ENCODE results near the gene DNM2.
"Not testable (repeated sequence)": the region's sequence is repeated elsewhere in the genome, so short reads cannot be mapped to it uniquely, and the experiment has no call there.

DNM2 gene

DNA sequence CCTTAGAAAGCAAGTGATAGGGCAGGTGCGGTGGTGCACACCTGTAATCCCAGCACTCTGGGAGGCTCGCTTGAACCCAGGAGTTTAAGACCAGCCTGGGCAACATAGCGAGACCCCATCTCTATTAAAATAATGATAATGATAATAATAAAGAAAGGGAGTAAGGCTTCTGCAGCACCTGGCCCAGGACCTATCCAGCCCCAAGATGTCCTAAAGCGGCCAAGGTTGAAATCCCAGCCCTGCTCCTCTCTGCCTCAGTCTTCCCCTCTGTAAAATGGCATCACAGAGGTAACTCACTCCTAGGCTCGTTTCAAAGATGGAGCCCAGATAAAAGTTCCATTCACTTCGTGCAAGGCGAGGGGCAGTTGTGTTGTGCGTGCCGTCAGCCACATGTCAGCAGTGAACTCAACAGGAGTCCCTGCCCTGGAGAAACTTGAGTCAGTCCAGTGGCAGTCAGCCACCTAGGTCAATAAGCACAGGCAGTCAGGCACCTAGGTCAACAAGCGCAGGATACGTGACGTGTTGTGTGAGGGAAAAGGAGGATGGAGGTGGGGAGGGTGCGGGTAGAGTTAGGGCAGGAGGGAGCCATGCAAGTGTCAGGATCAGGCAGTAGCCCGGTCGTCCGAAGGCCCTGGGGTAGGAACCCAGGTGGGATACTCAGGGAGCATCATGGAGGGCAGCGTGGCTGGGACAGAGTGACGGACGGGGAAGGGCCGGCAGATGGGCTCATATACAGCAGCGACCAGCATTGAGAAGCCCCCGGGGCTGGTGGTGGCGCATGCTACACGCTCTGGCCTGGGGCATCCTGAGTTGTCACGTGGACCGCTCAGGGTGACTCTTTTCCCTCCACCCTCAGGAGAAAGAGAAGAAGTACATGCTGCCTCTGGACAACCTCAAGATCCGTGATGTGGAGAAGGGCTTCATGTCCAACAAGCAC, 101.5 kb downstream of the DNM2 start:
- no peak for DNase-seq

DNA sequence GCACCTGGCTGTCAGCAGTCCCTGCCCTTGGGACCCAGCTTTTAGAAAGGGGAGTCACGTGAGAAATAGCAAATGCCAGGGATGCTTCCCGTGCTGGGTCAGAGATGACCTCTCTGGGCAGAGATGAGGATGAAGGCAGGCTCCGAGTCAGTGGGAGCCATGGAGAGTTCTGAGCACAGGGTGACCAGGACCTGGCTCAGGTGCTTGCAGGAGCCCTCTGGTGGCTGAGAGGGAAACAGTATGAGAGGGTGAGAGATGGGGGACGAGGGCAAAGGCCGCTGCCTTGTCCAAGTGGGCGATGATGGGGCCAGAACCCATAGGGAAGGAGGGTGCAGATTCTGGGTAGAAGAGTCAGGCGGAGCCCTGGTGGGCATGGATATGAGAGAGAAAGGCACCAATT, 102.3 kb downstream of the DNM2 start:
- DNase-seq, result no peak

DNA sequence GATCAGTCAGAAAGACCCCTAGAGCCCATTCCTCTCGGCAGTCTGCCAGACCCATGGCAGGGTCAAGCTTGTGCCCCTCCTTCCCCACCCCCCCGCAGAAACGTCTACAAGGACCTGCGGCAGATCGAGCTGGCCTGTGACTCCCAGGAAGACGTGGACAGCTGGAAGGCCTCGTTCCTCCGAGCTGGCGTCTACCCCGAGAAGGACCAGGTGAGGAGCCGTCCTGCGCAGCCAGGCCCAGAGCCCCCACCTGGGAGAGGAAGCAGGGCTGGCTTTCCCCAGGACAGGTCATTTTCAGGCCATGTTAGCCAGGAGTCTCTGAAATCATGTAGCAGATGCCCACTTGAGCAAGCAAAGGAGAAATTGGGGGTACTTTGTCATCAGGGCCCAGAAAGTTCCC, 105.8 kb downstream of the DNM2 start:
- no peak for DNase-seq

DNA sequence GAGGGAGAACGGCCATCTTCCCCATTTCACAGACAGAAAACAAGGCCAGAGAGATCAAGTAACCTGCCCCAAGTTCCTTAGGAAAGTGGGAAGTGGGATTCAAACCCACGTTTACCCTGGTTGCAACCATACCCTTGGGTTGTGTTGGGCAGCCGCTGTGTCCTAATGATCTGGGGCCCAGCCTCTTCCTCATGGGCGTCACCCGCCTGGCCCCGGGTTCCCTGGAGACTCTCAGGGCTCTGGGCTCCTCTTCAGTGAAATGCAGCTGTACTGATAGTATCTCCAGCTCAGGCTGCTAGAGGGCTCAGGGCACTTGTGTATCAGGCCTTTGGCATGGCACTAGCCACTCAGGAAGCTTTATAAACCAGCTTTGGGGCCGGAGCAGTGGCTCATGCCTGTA, 108.4 kb downstream of the DNM2 start:
- DNase-seq, result no peak

DNA sequence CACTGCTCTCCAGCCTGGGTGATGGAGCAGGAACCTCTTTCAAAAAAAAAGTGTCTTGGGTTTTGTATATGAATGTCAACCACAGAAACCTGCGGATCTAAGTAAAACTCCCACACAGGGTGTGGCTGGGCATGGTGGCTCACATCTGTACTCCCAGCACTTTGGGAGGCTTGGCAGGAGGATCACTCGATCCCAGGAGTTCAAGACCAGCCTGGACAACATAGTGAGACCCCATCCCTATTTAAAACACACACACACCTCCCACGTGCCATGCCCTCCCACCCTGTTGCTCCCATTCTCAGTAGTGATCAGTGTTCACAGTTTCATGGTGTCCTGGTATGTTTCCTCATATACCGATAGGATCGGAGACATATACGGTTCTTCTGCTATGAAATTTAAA, 109.0 kb downstream of the DNM2 start:
- DNase-seq, result no peak

DNA sequence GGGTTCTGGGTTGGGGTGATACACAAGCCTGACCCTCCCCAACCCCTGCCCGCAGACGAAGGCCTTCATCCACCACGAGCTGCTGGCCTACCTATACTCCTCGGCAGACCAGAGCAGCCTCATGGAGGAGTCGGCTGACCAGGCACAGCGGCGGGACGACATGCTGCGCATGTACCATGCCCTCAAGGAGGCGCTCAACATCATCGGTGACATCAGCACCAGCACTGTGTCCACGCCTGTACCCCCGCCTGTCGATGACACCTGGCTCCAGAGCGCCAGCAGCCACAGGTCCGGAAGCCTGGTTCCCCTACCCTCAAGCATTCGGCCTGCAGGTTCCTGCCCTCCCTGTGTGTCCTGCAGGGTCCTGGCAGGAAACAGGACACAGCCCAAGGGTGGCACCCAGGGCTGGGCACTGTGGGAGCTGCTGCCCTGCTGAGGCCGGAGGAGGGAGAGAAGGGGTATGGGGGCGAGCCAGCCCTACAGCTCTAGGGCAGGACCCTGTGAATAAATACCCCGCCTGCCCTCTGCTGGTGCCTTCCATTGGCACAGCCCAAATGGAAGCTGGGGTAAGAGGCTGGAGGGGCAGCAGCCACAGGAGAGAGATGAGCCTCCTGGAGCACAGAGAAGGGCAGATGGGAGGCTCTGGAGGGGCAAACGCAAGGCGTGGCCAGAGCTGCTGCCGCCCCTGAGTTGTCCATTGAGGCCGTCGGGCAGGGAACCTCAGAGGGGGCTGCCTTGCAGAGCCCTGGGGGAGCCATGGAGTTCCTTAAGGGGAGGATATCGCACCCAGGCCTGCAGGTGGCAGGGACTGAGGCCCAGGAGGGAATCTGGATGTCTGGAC, 111.3 kb downstream of the DNM2 start:
- no peak for DNase-seq

DNA sequence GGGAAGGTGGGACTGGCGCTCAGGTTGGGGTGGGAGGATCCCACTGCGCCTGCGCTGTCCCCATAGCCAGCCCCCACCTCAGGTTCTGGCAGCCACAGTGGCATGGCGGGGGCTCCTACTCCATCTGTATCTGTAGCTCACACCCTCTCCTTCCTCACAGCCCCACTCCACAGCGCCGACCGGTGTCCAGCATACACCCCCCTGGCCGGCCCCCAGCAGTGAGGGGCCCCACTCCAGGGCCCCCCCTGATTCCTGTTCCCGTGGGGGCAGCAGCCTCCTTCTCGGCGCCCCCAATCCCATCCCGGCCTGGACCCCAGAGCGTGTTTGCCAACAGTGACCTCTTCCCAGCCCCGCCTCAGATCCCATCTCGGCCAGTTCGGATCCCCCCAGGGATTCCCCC, 112.1 kb downstream of the DNM2 start:
- DNase-seq, result no peak

DNA sequence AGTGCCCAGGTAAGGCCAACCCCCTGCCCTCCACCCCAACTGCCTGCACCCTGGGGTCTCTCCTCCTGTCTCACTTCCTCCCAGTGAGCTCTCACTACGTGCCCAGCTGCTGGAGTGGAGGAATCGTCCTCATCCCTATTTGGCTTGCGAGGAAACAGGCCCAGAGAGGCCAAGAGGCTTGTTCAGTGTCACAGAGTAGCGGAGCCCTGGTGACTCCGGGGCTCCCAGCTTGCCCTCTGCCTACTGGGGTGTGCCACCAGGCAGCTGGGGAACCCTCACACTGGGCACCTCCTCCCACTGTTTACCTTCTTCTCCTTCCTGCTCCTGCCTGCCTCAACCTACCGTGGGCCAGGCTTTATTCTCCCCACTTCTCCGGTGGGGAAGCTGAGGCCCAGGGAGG, 112.5 kb downstream of the DNM2 start:
- no peak for DNase-seq

DNA sequence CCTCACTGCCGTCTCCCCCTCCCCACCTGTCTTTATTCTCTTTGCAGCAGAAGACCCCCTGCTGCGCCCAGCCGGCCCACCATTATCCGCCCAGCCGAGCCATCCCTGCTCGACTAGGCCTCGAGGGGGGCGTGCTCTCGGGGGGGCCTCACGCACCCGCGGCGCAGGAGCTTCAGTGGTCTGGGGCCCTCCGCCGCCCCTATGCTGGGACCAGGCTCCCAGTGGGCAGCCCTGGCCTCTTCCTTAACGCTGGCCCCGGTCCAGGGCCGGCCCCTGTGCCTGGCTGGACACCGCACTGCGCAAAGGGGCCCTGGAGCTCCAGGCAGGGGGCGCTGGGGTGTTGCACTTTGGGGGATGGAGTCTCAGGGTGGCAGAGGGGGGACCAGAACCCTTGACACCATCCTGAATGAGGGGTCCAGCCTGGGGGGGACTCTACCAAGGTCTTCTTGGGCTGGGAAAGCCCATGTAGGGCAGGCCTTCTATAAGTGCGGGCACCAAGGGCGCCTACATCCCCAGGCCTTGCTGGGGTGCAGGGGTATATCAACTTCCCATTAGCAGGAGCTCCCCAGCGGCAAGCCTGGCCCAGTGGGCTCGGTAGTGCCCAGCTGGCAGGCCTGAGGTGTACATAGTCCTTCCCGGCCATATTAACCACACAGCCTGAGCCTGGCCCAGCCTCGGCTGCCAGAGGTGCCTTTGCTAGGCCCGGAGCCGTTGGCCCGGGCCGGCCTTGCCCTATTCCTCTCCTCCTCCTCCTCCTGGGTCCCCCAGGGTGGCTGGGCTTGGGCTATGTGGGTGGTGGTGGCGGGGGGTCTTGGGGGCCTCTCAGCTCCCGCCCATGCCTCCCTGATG, 113.3 kb downstream of the DNM2 start:
- DNase-seq, result no peak

DNA sequence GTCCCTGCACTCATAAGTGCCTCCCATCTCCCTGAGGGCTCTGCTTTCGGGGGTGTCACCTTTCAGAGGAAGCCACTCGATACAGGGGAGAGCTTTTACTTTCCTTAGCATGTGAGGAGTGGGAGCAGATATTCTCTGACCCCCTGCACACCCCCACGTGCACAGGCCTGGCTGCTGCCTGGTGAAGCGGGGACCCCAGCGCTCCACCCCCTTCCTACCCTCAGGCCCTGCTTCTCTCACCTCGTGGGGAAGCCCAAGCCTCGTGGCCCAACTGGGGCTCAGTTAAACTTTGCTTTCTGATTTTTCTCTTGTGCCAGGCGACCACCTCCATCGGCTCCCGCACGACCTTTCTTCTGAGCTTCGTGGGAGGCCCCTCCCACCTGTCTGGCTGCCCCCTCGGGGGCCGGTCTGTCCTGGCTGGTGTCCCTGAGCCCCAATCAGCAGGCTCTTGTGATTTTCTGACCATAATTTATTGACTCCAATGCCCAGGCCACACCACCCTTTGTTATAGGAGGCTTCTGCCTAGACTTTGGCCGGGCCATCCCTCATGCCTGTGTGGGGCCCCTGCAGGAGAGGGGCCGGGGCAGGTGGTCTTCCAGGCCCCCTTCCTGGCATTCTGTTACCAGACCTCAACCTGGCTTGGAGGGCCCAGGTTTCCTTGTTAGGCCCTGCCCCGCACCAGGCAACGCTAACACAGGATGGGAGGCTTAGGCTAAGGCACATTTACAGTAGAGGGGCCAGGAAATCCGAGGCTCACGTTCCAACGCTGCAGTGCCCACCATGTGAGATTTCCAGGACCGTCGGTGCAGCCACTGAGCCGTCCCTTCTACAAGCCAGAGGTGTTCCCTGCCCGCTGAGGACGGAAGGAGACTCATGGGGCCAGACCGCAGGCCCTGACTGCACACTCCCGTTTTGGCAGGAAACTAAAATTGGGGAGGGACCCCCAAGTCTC, 114.4 kb downstream of the DNM2 start:
- DNase-seq, result no peak

DNA sequence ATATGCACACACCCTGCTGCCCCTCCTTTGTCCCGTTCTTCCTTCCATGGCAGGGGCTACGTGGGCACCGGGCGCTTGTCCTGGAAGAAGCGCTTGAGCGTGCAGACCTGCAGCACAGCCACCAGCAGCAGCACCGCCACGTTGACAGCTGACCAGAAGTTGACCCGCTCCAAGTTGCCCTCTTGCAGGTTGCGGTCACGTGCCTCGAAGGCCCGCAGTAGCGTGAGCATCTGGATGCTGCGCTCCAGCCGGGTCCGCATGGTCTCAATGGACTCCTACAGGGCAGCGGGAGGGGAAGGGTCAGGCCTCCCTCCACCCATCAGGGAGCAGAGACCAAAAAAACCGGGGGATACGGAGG, 115.0 kb downstream of the DNM2 start:
- no peak for DNase-seq

DNA sequence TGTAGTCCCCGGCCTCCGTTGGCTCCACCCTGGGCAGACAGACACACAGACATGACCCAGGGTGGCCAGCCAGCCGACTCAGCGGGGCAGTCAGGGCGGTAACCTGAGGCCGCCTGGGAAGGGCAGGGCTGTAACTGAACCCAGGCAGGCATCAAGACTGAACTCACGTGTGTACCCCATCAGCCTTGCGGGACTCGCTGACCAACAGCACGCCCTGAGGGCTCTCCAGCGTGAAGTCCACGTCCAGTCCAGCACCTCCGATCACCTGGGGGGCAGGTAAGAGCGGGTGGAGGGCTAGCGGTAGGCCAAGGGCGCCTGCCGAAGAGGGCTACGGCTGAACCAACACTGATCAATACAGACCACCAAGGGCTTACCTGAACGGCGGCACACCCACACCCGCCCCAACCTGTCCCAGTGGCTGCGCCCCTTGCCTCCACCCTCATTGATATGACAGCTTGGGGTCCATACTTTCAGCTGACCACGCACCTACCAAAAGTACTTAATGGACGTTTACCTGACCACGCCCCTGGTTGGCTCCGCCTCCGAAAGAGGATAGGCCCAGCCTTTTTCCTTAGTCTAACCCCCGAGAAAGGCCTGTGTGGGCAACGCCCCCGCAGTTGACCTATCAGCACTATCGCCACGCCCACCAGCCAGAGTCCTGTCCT, 117.3 kb downstream of the DNM2 start:
- no peak for DNase-seq

DNA sequence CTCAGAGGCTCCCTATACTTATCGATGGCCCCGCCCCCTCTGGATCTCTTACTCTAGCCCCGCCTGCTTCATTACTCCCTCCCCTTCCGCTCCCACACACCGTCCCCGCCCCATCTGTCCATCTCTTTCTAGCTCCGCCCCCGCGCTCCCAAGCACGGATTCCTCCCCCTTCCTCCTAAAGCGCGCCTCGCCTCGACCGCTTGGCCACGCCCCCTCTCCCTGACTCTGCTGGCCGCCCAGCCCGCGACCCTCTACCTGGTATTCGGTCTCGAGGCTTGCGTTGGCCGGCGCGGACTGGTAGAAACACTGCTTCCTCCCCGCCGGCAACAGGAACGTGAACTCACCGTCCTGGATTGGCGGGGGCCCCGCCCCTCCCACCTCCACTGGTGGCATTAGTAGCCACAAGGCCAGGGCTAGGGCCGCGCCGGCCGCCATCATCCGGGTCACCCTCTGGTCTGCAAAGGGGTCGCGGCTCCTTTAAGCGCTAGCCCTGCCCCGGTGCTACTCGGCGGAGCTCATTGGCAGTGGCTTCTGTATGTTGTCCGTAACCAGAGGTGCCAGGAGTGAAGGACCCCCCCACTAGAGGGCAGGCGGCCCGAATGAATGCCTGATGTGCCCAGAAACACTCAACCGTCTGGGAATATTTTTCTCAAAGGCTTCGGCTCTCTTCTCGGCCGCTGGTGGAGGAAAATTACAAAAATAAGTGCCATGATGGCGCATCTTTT, 118.0 kb downstream of the DNM2 start, which contains the start of gene TMED1:
Gene TMED1, minus strand, starts transcription at position 459 of the 725 bp plus-strand sequence. Its CDS starts 21 bp downstream, at position 438.
- peak; percentile 100 for DNase-seq

DNA sequence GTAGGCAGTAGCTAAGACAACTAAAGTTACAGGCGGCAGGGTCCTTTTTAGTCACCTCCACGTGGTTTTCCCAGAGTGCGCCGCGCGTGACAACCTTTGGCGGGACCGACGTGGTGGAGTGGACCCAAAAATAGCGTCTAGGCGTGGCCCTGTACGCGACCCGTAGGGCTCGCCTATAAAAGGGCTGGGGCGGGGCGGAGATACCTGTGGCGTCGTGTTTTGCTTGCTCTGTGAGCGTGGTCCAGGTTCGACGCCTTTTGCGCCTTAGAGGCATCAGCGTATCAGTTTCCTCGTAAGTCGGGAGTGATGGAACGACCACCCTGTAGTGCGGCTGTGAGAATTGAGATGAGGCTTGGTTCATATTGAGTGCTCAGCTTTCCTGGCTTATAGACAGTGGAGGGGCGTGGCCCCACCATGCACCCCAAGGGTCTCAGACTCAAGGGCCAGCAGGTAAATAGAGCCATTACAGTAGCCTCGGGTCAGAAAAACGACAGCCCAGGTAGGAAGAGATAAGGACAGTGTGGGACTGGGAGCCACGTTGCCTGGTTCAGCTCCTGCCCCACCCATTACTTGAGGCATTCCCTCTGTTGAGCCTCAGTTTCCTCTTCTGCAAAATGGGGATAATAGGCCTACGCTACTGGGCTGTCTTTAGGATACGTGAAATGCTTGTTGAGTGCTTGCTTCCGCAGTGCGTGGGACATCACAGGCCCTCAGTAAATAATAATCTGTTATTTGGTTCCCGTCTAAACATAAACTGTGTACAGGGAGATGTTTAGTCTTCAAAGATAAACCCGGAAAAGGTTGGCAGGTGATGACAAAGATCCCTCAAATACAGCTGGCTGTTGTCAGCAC, 118.8 kb downstream of the DNM2 start:
- DNase-seq, result peak; percentile 89

DNA sequence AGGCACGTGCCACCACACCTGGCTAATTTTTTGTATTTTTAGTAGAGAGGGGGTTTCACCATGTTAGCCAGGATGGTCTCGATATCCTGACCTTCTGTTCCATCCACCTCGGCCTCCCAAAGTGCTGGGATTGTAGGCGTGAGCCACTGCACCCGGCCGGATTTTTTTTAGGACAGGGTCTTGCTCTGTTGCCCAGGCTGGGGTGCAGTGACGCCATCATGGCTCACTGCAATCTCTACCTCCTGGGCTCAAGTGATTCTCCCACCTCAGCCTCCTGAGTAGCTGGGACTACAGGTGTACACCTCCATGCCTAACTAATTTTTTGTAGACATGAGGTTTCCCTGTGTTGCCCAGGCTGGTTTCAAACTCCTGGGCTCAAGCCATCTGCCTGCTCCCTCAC, 119.8 kb downstream of the DNM2 start:
- DNase-seq, result not testable (repeated sequence)

DNA sequence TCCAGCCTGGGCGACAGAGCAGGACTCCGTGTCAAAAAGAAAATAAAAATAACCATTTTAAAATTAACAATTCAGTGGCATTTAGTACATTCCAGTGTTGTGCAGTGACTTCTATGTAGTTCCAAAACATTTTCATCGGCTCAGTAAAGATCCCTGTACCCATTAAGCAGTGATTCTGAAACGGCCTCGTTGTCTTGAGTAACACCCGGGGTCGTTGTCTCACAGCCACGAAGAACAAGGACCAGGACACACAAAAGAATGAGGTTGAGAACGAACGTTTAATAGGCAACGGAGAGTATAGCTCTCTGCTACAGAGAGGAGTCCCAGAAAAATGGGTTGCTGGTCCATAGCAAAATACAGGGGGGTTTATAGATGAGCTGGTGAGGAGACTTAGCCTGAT, 120.5 kb downstream of the DNM2 start:
- DNase-seq, result no peak

DNA sequence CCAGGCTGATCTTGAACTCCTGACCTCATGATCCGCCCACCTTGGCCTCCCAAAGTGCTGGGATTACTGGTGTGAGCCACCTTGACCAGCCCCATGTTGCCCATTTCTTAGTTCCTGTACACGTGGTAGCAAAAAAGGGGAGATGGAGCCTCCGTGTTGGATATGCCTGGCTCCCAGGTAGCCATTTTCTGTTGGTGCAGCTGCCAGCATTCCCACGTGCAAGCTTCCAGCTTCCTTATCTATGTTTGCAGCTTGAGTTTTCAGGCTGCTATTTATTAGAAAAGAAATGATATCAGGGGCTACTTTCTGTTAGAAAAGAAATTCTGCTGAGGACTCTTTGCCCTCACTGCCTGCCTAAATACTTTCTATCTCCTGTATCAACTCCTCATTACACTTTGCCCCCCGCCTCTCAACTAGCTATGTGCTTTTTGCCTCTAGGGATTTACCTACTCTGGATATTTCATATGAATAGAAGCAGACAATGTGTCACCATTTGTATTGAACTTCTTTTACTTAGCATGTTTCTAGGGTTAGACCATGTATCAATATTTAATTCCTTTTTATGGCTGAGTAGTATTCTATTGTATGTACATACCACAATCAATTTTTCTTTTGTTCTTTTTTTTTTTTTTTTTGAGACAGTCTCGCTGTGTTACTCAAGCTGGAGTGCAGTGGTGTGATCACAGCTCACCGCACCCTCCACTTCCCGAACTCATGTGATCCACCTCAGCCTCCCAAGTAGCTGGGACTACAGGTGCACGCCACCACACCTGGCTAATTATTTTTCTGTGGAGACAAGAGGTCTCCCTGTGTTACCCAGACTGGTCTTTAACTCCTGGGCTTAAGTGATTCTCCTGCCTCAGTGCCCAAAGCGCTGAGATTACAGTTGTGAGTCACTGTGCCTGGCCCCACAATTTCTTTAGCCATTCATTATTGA, 121.5 kb downstream of the DNM2 start:
- DNase-seq, result no peak

DNA sequence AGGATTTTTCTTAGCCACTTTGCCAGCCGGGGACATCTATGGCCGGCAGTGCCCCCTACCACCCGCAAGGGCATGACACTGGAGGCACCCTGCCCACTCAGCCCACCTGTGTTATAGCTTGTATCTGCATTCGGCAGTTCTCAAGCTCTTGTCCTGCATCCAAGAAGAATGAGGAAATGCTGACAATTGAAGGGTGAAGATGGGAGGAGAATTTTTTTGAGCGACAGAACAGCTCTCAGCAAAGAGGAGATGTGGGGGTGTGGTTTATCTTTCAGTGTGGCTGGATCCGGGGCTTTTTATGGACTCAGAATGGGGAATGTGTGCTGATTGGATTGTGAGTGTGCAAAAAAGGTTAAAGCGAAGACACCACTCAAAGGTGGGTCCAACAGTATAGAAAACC, 124.9 kb downstream of the DNM2 start:
- DNase-seq, result no peak

Data from COR-L47 (cell line).